K562 (cell line): ENCODE results near the gene ADAMTS14. TPM values are rescaled to one million over a fixed set of nuclear protein-coding genes. Genes with fewer than 3 reads are reported as not detected.

Experiments
- ATAC-seq: fragments of 200-7000 bp; cut with Tn5 transposase; 3 replicates; pipeline ENCODE4 v1.9.1; 2020; ENCODE audit warnings: moderate library complexity
- BruUV-seq: library from RNA; stranded (reverse); fragments of 400-500 nt; replicated peaks from 2 replicates; lab custom pipeline; 2021; lab: Mats Ljungman, UMichigan
- CTCF ChIA-PET: fragments of 300-600 bp; formaldehyde crosslinking; extraction: SDS; loops from one replicate; lab custom pipeline; 2021; ENCODE audit warnings: low intra/inter-chr PET ratio; lab: Yijun Ruan, JAX
- POLR2A ChIA-PET: fragments of 300-600, 350-650 bp; sonication (Branson Sonifier 250); formaldehyde crosslinking; extraction: SDS; loops from one replicate; lab custom pipeline; 2021; ENCODE audit warnings: antibody characterized with exemption, inconsistent platforms; lab: Yijun Ruan, JAX
- DNase-seq, 4 experiments: peaks; one replicate each; pipeline versions ENCODE4 v3.0.0 to v3.0.0-alpha.2; 2011 to 2018; ENCODE audit warnings: low spot score in 3 of 4, mixed read lengths in 3 of 4; ENCODE audit errors: extremely low read depth in 1 of 4
- FAIRE-seq: peaks from 2 replicates; lab custom pipeline; 2011; peaks lifted over from hg19 to GRCh38; lab: Jason Lieb, UNC
- H2AFZ ChIP-seq: 2 replicates; pipeline ENCODE4 v1.6.0; 2011; ENCODE audit warnings: low read depth, low read length, control low read depth, inconsistent platforms
- H3K27ac ChIP-seq: fragments of 200-600 bp; 3 replicates; pipeline ENCODE4 v1.8.0; 2011; ENCODE audit warnings: low read depth, mild to moderate bottlenecking, control low read depth, inconsistent platforms, low read length, moderate library complexity, mixed read lengths; ENCODE audit errors: extremely low read depth
- H3K27me3 ChIP-seq, 2 experiments: fragments of 300-600 bp in 1 of 2; 2 replicates in 1 of 2; 3 replicates in 1 of 2; pipeline versions ENCODE4 v1.6.0 to v1.8.0; 2011; ENCODE audit warnings: inconsistent platforms in 2 of 2, low read length in 2 of 2, mild to moderate bottlenecking in 1 of 2, mixed read lengths in 1 of 2, moderate library complexity in 1 of 2; ENCODE audit not compliant: control insufficient read depth in 2 of 2, insufficient read depth in 2 of 2
- H3K36me3 ChIP-seq: fragments of 300-600 bp; 3 replicates; pipeline ENCODE4 v1.8.0; 2011; ENCODE audit warnings: mild to moderate bottlenecking, low read length, inconsistent platforms; ENCODE audit not compliant: control insufficient read depth, insufficient read depth
- H3K4me1 ChIP-seq, 2 experiments: fragments of 200-600 bp in 1 of 2; replicated peaks in 1 of 2; 2 replicates in 1 of 2; 3 replicates in 1 of 2; pipeline versions ENCODE4 v1.5.1 to v1.8.0; 2011; ENCODE audit warnings: inconsistent platforms in 2 of 2, low read length in 2 of 2, mild to moderate bottlenecking in 1 of 2, mixed read lengths in 1 of 2, moderate library complexity in 1 of 2; ENCODE audit not compliant: control insufficient read depth in 2 of 2, insufficient read depth in 2 of 2
- H3K4me2 ChIP-seq: 2 replicates; pipeline ENCODE4 v1.6.1; 2011; ENCODE audit warnings: low read length, control low read depth, inconsistent platforms, mixed read lengths; ENCODE audit not compliant: insufficient read depth
- H3K4me3 ChIP-seq: fragments of 200-600 bp; sonication (generic), shearing (Covaris generic); 2 replicates; pipeline ENCODE4 v1.5.1; 2016; ENCODE audit warnings: control low read depth, inconsistent platforms
- H3K79me2 ChIP-seq: fragments of 200-600 bp; 3 replicates; pipeline ENCODE4 v1.8.0; 2011; ENCODE audit warnings: low read length, inconsistent platforms; ENCODE audit not compliant: control insufficient read depth, insufficient read depth
- H3K9ac ChIP-seq, 2 experiments: 2 replicates each; pipeline versions ENCODE4 v1.6.0 to v1.6.1; 2011; ENCODE audit warnings: low read depth in 2 of 2, low read length in 2 of 2, control low read depth in 1 of 2, inconsistent platforms in 1 of 2, mild to moderate bottlenecking in 1 of 2, mixed read lengths in 1 of 2; ENCODE audit not compliant: insufficient read depth in 1 of 2
- H3K9me1 ChIP-seq: one replicate; pipeline ENCODE4 v1.6.0; 2011; ENCODE audit warnings: inconsistent platforms, mild to moderate bottlenecking, low read length, moderate library complexity; ENCODE audit not compliant: control insufficient read depth, insufficient read depth
- H3K9me3 ChIP-seq: replicated peaks from 2 replicates; pipeline ENCODE4 v1.5.1; 2011; ENCODE audit warnings: low read depth, low read length, inconsistent platforms; ENCODE audit not compliant: control insufficient read depth, insufficient read depth
- H4K20me1 ChIP-seq: replicated peaks from 2 replicates; pipeline ENCODE4 v1.6.1; 2011; ENCODE audit warnings: low read length, inconsistent platforms, mixed read lengths; ENCODE audit not compliant: control insufficient read depth, insufficient read depth
- BHLHE40 ChIP-seq: IDR thresholded peaks from 2 replicates; pipeline ENCODE4 v1.6.1; 2011; ENCODE audit warnings: low read length, improper control_type of control experiment
- CBFA2T3 ChIP-seq: fragments of 450-650 bp; IDR thresholded peaks from 2 replicates; pipeline ENCODE4 v1.6.1; 2017
- CBX8 ChIP-seq: fragments of 200-600 bp; sonication (generic); IDR thresholded peaks from 2 replicates; pipeline ENCODE4 v1.6.1; 2012; ENCODE audit warnings: borderline replicate concordance, mixed run types, low read depth, mild to moderate bottlenecking, moderate library complexity, mixed read lengths, low read length, control low read depth, inconsistent platforms; ENCODE audit not compliant: poor library complexity, severe bottlenecking; ENCODE audit errors: extremely low read depth
- ETV5 ChIP-seq: sonication (generic); formaldehyde crosslinking; IDR thresholded peaks from 2 replicates; pipeline ENCODE4 v1.4.0; 2020; ENCODE audit warnings: low read depth, mild to moderate bottlenecking, missing genetic modification reagents
- HCFC1 ChIP-seq: IDR thresholded peaks from 2 replicates; pipeline ENCODE4 v1.6.1; 2012; ENCODE audit warnings: low read depth, low read length, improper control_type of control experiment
- PHB ChIP-seq: fragments of 250-450 bp; sonication (Bioruptor Pico); IDR thresholded peaks from 2 replicates; pipeline ENCODE4 v1.5.0; 2021
- PRPF4 ChIP-seq: fragments of 200-400 bp; formaldehyde crosslinking; IDR thresholded peaks from one replicate; pipeline ENCODE4 v1.6.1; 2017; ENCODE audit warnings: low read length, low read depth, mild to moderate bottlenecking; ENCODE audit not compliant: insufficient read depth, poor library complexity, severe bottlenecking
- YY1 ChIP-seq, 3 experiments: IDR thresholded peaks; 2 replicates each; pipeline ENCODE4 v1.6.1; 2011; ENCODE audit warnings: low read length in 2 of 3, mild to moderate bottlenecking in 2 of 3, moderate library complexity in 2 of 3, borderline replicate concordance in 1 of 3, control low read depth in 1 of 3, low read depth in 1 of 3; ENCODE audit not compliant: insufficient read depth in 3 of 3, insufficient replicate concordance in 2 of 3, control insufficient read depth in 1 of 3, insufficient read length in 1 of 3; ENCODE audit errors: extremely low read depth in 1 of 3
- ZFX ChIP-seq: sonication (generic); formaldehyde crosslinking; IDR thresholded peaks from 2 replicates; pipeline ENCODE4 v1.8.0; 2022; ENCODE audit warnings: mild to moderate bottlenecking, missing genetic modification reagents, moderate library complexity
- ZKSCAN1 ChIP-seq: fragments of 150-350 bp; IDR thresholded peaks from 2 replicates; pipeline ENCODE4 v1.6.1; 2016; ENCODE audit warnings: low read depth, low read length
- WGBS: fragments of 100-300 bp; shearing (Covaris generic); methylation state at CpG from one replicate; pipeline ENCODE4 v1.1.6; 2016; ENCODE audit warnings: low coverage, mixed read lengths; ENCODE audit not compliant: insufficient coverage; ENCODE audit errors: missing lambda C conversion rate; 5-methylcytosine and 5-hydroxymethylcytosine counted together
- in situ Hi-C: fragments of 300-500 bp; cut with MboI; formaldehyde crosslinking; loops from 4 replicates; pipeline ENCODE4 v1.15.0; 2018; ENCODE audit warnings: inconsistent platforms, mixed read lengths
- intact Hi-C: fragments of 100-400 bp; cut with micrococcal nuclease; formaldehyde crosslinking; loops from 2 replicates; pipeline ENCODE4 v1.14.2; 2022
- polyA plus RNA-seq, 8 experiments: library from polyadenylated mRNA; depleted of rRNA in 4 of 8; stranded (reverse) in 5 of 8; unstranded in 3 of 8; fragments of >200 nt; fragmentation: Nextera tagmentation in 2 of 8; fragmentation: Illumina TruSeq in 1 of 8; extraction: Ambion mirVana in 2 of 8; extraction: Trizol in 1 of 8; gene quantifications; 2 replicates each; pipeline versions ENCODE4 v1.2.1 to v1.2.3, GENCODE V29; 2011 to 2014; ENCODE audit warnings: inconsistent platforms in 1 of 8, missing spikeins in 1 of 8
- total RNA-seq, 7 experiments: library from RNA; depleted of rRNA in 6 of 7; stranded (reverse); fragments of >200 nt in 6 of 7; fragmentation: Illumina TruSeq in 2 of 7; extraction: Trizol in 2 of 7; gene quantifications; 2 replicates each; pipeline versions ENCODE4 v1.2.1 to v1.2.3, GENCODE V29; 2011 to 2021; ENCODE audit warnings: low replicate concordance in 1 of 7
- TF ChIP-seq, protein P1 (sequence below): fragments of 250-450 bp; sonication (Bioruptor Pico); IDR thresholded peaks from 2 replicates; pipeline ENCODE4 v1.5.0; 2022; ENCODE audit warnings: mild to moderate bottlenecking
- TF ChIP-seq, protein P2 (sequence below), 3 experiments: fragments of 200-800 bp in 1 of 3; sonication (Bioruptor generic) in 1 of 3; sonication (generic) in 1 of 3; formaldehyde crosslinking in 1 of 3; IDR thresholded peaks; 2 replicates each; pipeline versions ENCODE4 v1.6.1 to v1.8.0; 2016 to 2022; ENCODE audit warnings: mild to moderate bottlenecking in 2 of 3, missing compliant biosample characterization in 2 of 3, missing genetic modification characterization in 2 of 3, missing genetic modification reagents in 1 of 3
- TF ChIP-seq, protein P3 (sequence below): sonication (generic); formaldehyde crosslinking; IDR thresholded peaks from 2 replicates; pipeline ENCODE4 v1.8.1; 2023; ENCODE audit warnings: mild to moderate bottlenecking, missing genetic modification reagents

The ADAMTS14 gene
- total and polyA plus RNA-seq, 9 of the 15 experiments (the other 6 are each of a cell fraction or from before 2014, with no cell fraction given), result 0.04 to 37.4 (median 15.9) TPM

DNA sequence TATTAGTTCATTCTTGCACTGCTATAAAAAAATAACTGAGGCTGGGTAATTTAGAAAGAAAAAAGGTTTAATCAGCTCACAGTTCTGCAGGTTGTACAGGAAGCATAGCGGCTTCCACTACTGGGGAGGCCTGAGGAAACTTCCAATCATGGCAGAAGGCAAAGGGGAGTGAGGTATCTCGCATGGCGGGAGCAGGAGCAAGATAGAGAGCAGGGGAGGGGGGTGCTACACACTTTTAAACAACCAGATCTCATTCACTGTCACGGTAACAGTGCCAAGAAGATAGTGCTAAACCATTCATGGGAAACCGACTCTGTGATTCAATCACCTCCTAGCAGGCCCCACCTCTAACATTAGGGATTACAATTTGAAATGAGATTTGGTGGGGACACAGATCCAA, 11.6 kb downstream of the ADAMTS14 start:
- Histone ChIP-seq H2AFZ (no peak overlapping the region), H3K9ac (peak overlapping the region in 1 of 2 experiments; percentile 86; a peak in 2 of 4 replicates), H4K20me1 (no peaks in the 10 kb centered on the region), H3K36me3 (peaks cover 58% of the 10 kb centered on the region; the same call in 2 of the 3 replicates), H3K4me3 (no peak overlapping the region), H3K79me2 (peaks cover 64% of the 10 kb centered on the region), H3K27me3 (no peaks in the 10 kb centered on the region), H3K27ac (peak overlapping the region; percentile 53; the same call in 1 of the 3 replicates), H3K9me1 (peaks cover 4% of the 10 kb centered on the region), H3K4me1 (peaks cover 49 to 50% of the 10 kb centered on the region in 2 experiments), H3K4me2 (no peak overlapping the region), H3K9me3 (no peaks in the 10 kb centered on the region)
- no peak for FAIRE-seq
- intact Hi-C loops (no loop called here), in situ Hi-C loops (no loop called here)
- DNase-seq, result no peak
- WGBS, result 58% methylated on average over 5 of the region's 5 CpGs
- BruUV-seq, result no TSS peak
- TF ChIP-seq, protein P1, sequence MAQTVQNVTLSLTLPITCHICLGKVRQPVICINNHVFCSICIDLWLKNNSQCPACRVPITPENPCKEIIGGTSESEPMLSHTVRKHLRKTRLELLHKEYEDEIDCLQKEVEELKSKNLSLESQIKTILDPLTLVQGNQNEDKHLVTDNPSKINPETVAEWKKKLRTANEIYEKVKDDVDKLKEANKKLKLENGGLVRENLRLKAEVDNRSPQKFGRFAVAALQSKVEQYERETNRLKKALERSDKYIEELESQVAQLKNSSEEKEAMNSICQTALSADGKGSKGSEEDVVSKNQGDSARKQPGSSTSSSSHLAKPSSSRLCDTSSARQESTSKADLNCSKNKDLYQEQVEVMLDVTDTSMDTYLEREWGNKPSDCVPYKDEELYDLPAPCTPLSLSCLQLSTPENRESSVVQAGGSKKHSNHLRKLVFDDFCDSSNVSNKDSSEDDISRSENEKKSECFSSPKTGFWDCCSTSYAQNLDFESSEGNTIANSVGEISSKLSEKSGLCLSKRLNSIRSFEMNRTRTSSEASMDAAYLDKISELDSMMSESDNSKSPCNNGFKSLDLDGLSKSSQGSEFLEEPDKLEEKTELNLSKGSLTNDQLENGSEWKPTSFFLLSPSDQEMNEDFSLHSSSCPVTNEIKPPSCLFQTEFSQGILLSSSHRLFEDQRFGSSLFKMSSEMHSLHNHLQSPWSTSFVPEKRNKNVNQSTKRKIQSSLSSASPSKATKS (CRISPR knock-in tag), result no peak
- TF ChIP-seq CBFA2T3 (0 out of 2 replicates have a peak, but pooled peaks have one; percentile 13), ZKSCAN1 (no peak), HCFC1 (no peak), ZFX (peak; percentile 54), BHLHE40 (no peak), PHB (CRISPR knock-in tag) (no peak), YY1 (IDR thresholded peaks at IDR 0.05; ENCODE audit: borderline replicate concordance in 1 of 3, control insufficient read depth in 1 of 3, extremely low read depth in 1 of 3, insufficient read depth in 3 of 3, insufficient read length in 1 of 3, insufficient replicate concordance in 2 of 3, low read depth in 1 of 3, low read length in 2 of 3) (no peak), ETV5 (CRISPR knock-in tag) (no peak), PRPF4 (no peak), CBX8 (no peak)
- TF ChIP-seq, protein P2, sequence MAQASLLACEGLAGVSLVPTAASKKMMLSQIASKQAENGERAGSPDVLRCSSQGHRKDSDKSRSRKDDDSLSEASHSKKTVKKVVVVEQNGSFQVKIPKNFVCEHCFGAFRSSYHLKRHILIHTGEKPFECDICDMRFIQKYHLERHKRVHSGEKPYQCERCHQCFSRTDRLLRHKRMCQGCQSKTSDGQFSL (CRISPR knock-in tag; IDR thresholded peaks at IDR 0.05), result no peak
- TF ChIP-seq, protein P2 (tag; IDR thresholded peaks at IDR 0.05), result 0 out of 4 replicates have a peak, but pooled peaks of 1 of the 2 experiments have one; percentile 20
- TF ChIP-seq, protein P3, sequence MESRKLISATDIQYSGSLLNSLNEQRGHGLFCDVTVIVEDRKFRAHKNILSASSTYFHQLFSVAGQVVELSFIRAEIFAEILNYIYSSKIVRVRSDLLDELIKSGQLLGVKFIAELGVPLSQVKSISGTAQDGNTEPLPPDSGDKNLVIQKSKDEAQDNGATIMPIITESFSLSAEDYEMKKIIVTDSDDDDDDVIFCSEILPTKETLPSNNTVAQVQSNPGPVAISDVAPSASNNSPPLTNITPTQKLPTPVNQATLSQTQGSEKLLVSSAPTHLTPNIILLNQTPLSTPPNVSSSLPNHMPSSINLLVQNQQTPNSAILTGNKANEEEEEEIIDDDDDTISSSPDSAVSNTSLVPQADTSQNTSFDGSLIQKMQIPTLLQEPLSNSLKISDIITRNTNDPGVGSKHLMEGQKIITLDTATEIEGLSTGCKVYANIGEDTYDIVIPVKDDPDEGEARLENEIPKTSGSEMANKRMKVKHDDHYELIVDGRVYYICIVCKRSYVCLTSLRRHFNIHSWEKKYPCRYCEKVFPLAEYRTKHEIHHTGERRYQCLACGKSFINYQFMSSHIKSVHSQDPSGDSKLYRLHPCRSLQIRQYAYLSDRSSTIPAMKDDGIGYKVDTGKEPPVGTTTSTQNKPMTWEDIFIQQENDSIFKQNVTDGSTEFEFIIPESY (CRISPR knock-in tag), result peak; percentile 58; the same call in 1 of the 2 replicates
- ATAC-seq, result no peak
- POLR2A ChIA-PET, result interaction anchor here (0.7 to 2.5 kb wide), 4 partner anchors 15 to 150 kb away, joined by 3 to 8 read pairs (median 5); no protein-coding TSS in a partner anchor
- CTCF ChIA-PET, result no interaction called here
